WTC11 (cell line): ENCODE results near the gene BHLHE40. TPM values are rescaled to one million over a fixed set of nuclear protein-coding genes. Genes with fewer than 3 reads are reported as not detected.

Source experiments
- ATAC-seq: fragments of 200-7000 bp; cut with Tn5 transposase; 2 replicates; pipeline ENCODE4 v1.10.0; 2021; ENCODE audit warnings: mild to moderate bottlenecking, moderate library complexity
- CTCF ChIA-PET: fragments of 300-600 bp; sonication (Branson Sonifier 250); formaldehyde crosslinking; loops from one replicate; lab custom pipeline; 2021; ENCODE audit warnings: antibody characterized with exemption; lab: Charles Lee
- POLR2A ChIA-PET: fragments of 350-600 bp; sonication (Branson Sonifier 250); formaldehyde crosslinking; loops from one replicate; lab custom pipeline; 2021; ENCODE audit warnings: antibody characterized with exemption; lab: Charles Lee
- DNase-seq: peaks from one replicate; pipeline ENCODE4 v3.0.0; 2021; ENCODE audit warnings: low spot score
- H3K27ac Mint-ChIP-seq: 2 replicates; pipeline ENCODE4 v1.8.0; 2021; ENCODE audit warnings: mixed read lengths
- H3K27me3 Mint-ChIP-seq: 2 replicates; pipeline ENCODE4 v1.8.0; 2021; ENCODE audit warnings: low read depth, mild to moderate bottlenecking, moderate library complexity, mixed read lengths
- H3K36me3 Mint-ChIP-seq: 2 replicates; pipeline ENCODE4 v1.8.0; 2021; ENCODE audit warnings: mixed read lengths
- H3K4me1 Mint-ChIP-seq: 2 replicates; pipeline ENCODE4 v1.8.0; 2022; ENCODE audit warnings: mixed read lengths
- H3K4me3 Mint-ChIP-seq: 2 replicates; pipeline ENCODE4 v1.8.0; 2021; ENCODE audit warnings: mild to moderate bottlenecking, moderate library complexity, mixed read lengths
- H3K9me3 Mint-ChIP-seq: 2 replicates; pipeline ENCODE4 v1.8.0; 2021; ENCODE audit warnings: mixed read lengths
- CDX4 ChIP-seq: fragments of 250-450 bp; sonication (Bioruptor Pico); IDR thresholded peaks from 2 replicates; pipeline ENCODE4 v1.9.0; 2021; ENCODE audit warnings: moderate library complexity, mild to moderate bottlenecking, inconsistent platforms, borderline replicate concordance
- CREB1 ChIP-seq: sonication (generic); formaldehyde crosslinking; IDR thresholded peaks from 2 replicates; pipeline ENCODE4 v1.8.0; 2023; ENCODE audit warnings: mild to moderate bottlenecking, missing genetic modification reagents
- CTCF ChIP-seq: fragments of 200-600 bp; IDR thresholded peaks from 2 replicates; pipeline ENCODE4 v1.8.0; 2022; ENCODE audit warnings: antibody characterized with exemption
- E2F4 ChIP-seq: sonication (generic); formaldehyde crosslinking; IDR thresholded peaks from 2 replicates; pipeline ENCODE4 v1.8.1; 2022; ENCODE audit warnings: low read depth, mild to moderate bottlenecking, moderate library complexity, missing genetic modification reagents, borderline replicate concordance
- E2F5 ChIP-seq: sonication (generic); formaldehyde crosslinking; IDR thresholded peaks from 2 replicates; pipeline ENCODE4 v1.8.1; 2022; ENCODE audit warnings: mild to moderate bottlenecking, moderate library complexity, missing genetic modification reagents
- FOXK1 ChIP-seq: sonication (generic); formaldehyde crosslinking; IDR thresholded peaks from 2 replicates; pipeline ENCODE4 v1.8.0; 2022; ENCODE audit warnings: mild to moderate bottlenecking, moderate library complexity, missing genetic modification reagents
- GABPB1 ChIP-seq: sonication (generic); formaldehyde crosslinking; IDR thresholded peaks from 2 replicates; pipeline ENCODE4 v1.8.1; 2023; ENCODE audit warnings: mild to moderate bottlenecking, missing genetic modification reagents
- GRHL2 ChIP-seq: fragments of 250-450 bp; sonication (Bioruptor Pico); IDR thresholded peaks from 2 replicates; pipeline ENCODE4 v1.8.0; 2022; ENCODE audit warnings: mild to moderate bottlenecking, moderate library complexity; ENCODE audit not compliant: insufficient replicate concordance, severe bottlenecking
- HMGXB4 ChIP-seq: sonication (generic); formaldehyde crosslinking; IDR thresholded peaks from 2 replicates; pipeline ENCODE4 v1.8.1; 2023; ENCODE audit warnings: mild to moderate bottlenecking, moderate library complexity, missing genetic modification reagents
- IRF1 ChIP-seq: sonication (generic); formaldehyde crosslinking; IDR thresholded peaks from 2 replicates; pipeline ENCODE4 v1.8.0; 2023; ENCODE audit warnings: missing genetic modification reagents
- JUN ChIP-seq: sonication (generic); formaldehyde crosslinking; IDR thresholded peaks from 2 replicates; pipeline ENCODE4 v1.8.0; 2023; ENCODE audit warnings: mild to moderate bottlenecking, missing genetic modification reagents
- NFATC4 ChIP-seq: fragments of 250-450 bp; sonication (Bioruptor Pico); IDR thresholded peaks from 2 replicates; pipeline ENCODE4 v1.9.0; 2021; ENCODE audit warnings: mild to moderate bottlenecking
- ZBTB21 ChIP-seq: sonication (generic); formaldehyde crosslinking; IDR thresholded peaks from 2 replicates; pipeline ENCODE4 v1.8.1; 2023; ENCODE audit warnings: mild to moderate bottlenecking, missing genetic modification reagents, borderline replicate concordance
- ZBTB43 ChIP-seq: sonication (generic); formaldehyde crosslinking; IDR thresholded peaks from 2 replicates; pipeline ENCODE4 v1.8.1; 2023; ENCODE audit warnings: mild to moderate bottlenecking, missing genetic modification reagents
- ZNF138 ChIP-seq: sonication (generic); formaldehyde crosslinking; conservative IDR thresholded peaks from 2 replicates; pipeline ENCODE4 v1.8.1; 2022; ENCODE audit warnings: mild to moderate bottlenecking, moderate library complexity, missing genetic modification reagents
- ZNF232 ChIP-seq: sonication (generic); formaldehyde crosslinking; IDR thresholded peaks from 2 replicates; pipeline ENCODE4 v1.8.0; 2022; ENCODE audit warnings: mild to moderate bottlenecking, missing genetic modification reagents
- ZNF416 ChIP-seq: fragments of 250-450 bp; sonication (Bioruptor Pico); IDR thresholded peaks from 2 replicates; pipeline ENCODE4 v1.9.0; 2021; ENCODE audit warnings: mild to moderate bottlenecking, inconsistent platforms
- ZNF532 ChIP-seq: fragments of 250-450 bp; sonication (Bioruptor Pico); IDR thresholded peaks from 2 replicates; pipeline ENCODE4 v1.9.0; 2021; ENCODE audit warnings: mild to moderate bottlenecking, borderline replicate concordance
- total RNA-seq: library from RNA; stranded (reverse); gene quantifications from 3 replicates; pipeline ENCODE4 v1.2.3, GENCODE V29; 2021

The BHLHE40 gene
- total RNA-seq, 1 experiment from 2014 or later = 5.7 TPM

GRCh38 chr3:5020242-5020722 is 41.0 kb downstream of the BHLHE40 start (continued):
- no peak for TF ChIP-seq CTCF
- TF ChIP-seq E2F5 (CRISPR knock-in tag) = no peak
- TF ChIP-seq CDX4 (CRISPR knock-in tag) = no peak
- TF ChIP-seq, all 79 proteins: peak for 0

- CTCF ChIA-PET = interaction anchor here (0.6 to 3.0 kb wide), 2 partner anchors 45 to 54 kb away, joined by 4 to 15 read pairs; no protein-coding TSS in a partner anchor
- Mint-ChIP-seq H3K4me3 (no peak overlapping the region), H3K36me3 (no peaks in the 10 kb centered on the region), H3K27ac (no peak overlapping the region), H3K9me3 (no peaks in the 10 kb centered on the region), H3K4me1 (peaks cover 8% of the 10 kb centered on the region), H3K27me3 (no peaks in the 10 kb centered on the region; the same call in 1 of the 2 replicates)
- no peak for DNase-seq
- POLR2A ChIA-PET = interaction anchor here (0.6 kb wide), 1 partner anchor 18 kb away, joined by 8 read pairs; no protein-coding TSS in a partner anchor
- ATAC-seq = no peak
- TF ChIP-seq CDX4 (CRISPR knock-in tag) (no peak), GABPB1 (CRISPR knock-in tag) (no peak), JUN (CRISPR knock-in tag) (no peak), CREB1 (CRISPR knock-in tag) (no peak), HMGXB4 (no peak), ZBTB21 (CRISPR knock-in tag) (no peak), E2F4 (no peak), ZNF138 (CRISPR knock-in tag) (no peak), NFATC4 (CRISPR knock-in tag) (no peak), ZBTB43 (CRISPR knock-in tag) (no peak), ZNF232 (no peak), GRHL2 (no peak), ZNF532 (no peak), IRF1 (no peak), ZNF416 (CRISPR knock-in tag) (no peak), FOXK1 (no peak)
Measured at GRCh38 chr3:5021116-5022092, 42.2 kb downstream of the BHLHE40 start.
